Mesendoderm (in vitro differentiated cells): ENCODE results near the gene QSOX2.

Experiments
- DNase-seq: peaks from one replicate; pipeline ENCODE4 v3.0.0; 2013
- H2AK5ac ChIP-seq: 2 replicates; pipeline ENCODE4 v1.6.1; 2013; ENCODE audit warnings: low read length, inconsistent platforms
- H2BK120ac ChIP-seq: 2 replicates; pipeline ENCODE4 v1.6.1; 2013; ENCODE audit warnings: low read depth, mild to moderate bottlenecking, low read length, moderate library complexity, mixed read lengths
- H2BK15ac ChIP-seq: replicated peaks from 2 replicates; pipeline ENCODE4 v1.6.1; 2013; ENCODE audit warnings: low read depth, mild to moderate bottlenecking, moderate library complexity
- H2BK5ac ChIP-seq: 2 replicates; pipeline ENCODE4 v1.6.1; 2013; ENCODE audit warnings: low read length, inconsistent platforms
- H3K18ac ChIP-seq: 2 replicates; pipeline ENCODE4 v1.6.1; 2013; ENCODE audit warnings: mild to moderate bottlenecking, low read length, mixed read lengths
- H3K23ac ChIP-seq: one replicate; pipeline ENCODE4 v1.6.1; 2013; ENCODE audit warnings: low read length
- H3K27ac ChIP-seq: 2 replicates; pipeline ENCODE4 v1.5.1; 2013; ENCODE audit warnings: low read depth, mild to moderate bottlenecking, inconsistent platforms, low read length, moderate library complexity
- H3K27me3 ChIP-seq: 2 replicates; pipeline ENCODE4 v1.6.1; 2013; ENCODE audit warnings: low read length, control low read depth, mild to moderate bottlenecking, inconsistent platforms; ENCODE audit not compliant: insufficient read depth, poor library complexity
- H3K36me3 ChIP-seq: 2 replicates; pipeline ENCODE4 v1.6.1; 2013; ENCODE audit warnings: low read length, inconsistent platforms; ENCODE audit not compliant: control insufficient read depth, insufficient read depth
- H3K4ac ChIP-seq: one replicate; pipeline ENCODE4 v1.6.1; 2013; ENCODE audit warnings: low read depth, mild to moderate bottlenecking, low read length, moderate library complexity
- H3K4me1 ChIP-seq: 2 replicates; pipeline ENCODE4 v1.6.1; 2013; ENCODE audit warnings: low read depth, low read length, inconsistent platforms; ENCODE audit not compliant: control insufficient read depth
- H3K4me2 ChIP-seq: 2 replicates; pipeline ENCODE4 v1.6.1; 2013; ENCODE audit warnings: low read length
- H3K4me3 ChIP-seq: 2 replicates; pipeline ENCODE4 v1.5.1; 2013; ENCODE audit warnings: mild to moderate bottlenecking, low read length
- H3K56ac ChIP-seq: one replicate; pipeline ENCODE4 v1.6.1; 2013; ENCODE audit warnings: low read length
- H3K79me1 ChIP-seq: 2 replicates; pipeline ENCODE4 v1.6.1; 2013; ENCODE audit warnings: low read length, inconsistent platforms
- H3K79me2 ChIP-seq: 2 replicates; pipeline ENCODE4 v1.6.1; 2013; ENCODE audit warnings: mild to moderate bottlenecking, low read length; ENCODE audit not compliant: control insufficient read depth, insufficient read depth
- H3K9ac ChIP-seq: 2 replicates; pipeline ENCODE4 v1.6.1; 2013; ENCODE audit warnings: low read length, inconsistent platforms
- H4K5ac ChIP-seq: one replicate; pipeline ENCODE4 v1.6.1; 2013; ENCODE audit warnings: low read length
- H4K8ac ChIP-seq: one replicate; pipeline ENCODE4 v1.6.1; 2013; ENCODE audit warnings: low read depth, mild to moderate bottlenecking, control low read depth, low read length, moderate library complexity
- WGBS: extraction: QIAGEN DNeasy Blood & Tissue Kit; methylation state at CpG from one replicate; pipeline ENCODE4 v1.1.7; 2013; ENCODE audit warnings: low lambda C conversion rate, missing lambda C conversion rate; ENCODE audit not compliant: insufficient coverage; ENCODE audit errors: extremely low coverage; 5-methylcytosine and 5-hydroxymethylcytosine counted together

The QSOX2 gene

GRCh38 chr9:136193127-136193890 lies 52.3 kb downstream of the QSOX2 start:
- peak overlapping the region; percentile 29 for H3K4me2 ChIP-seq
- no peaks in the 10 kb centered on the region for H3K4me1 ChIP-seq
- H3K79me2 ChIP-seq: no peaks in the 10 kb centered on the region
- H4K5ac ChIP-seq: no peak overlapping the region
- H2BK120ac ChIP-seq: no peak overlapping the region
- DNase-seq: no peak
- H3K27ac ChIP-seq: no peak overlapping the region
- no CpG with 5 or more reads among the region's 96 CpGs for WGBS
- H2BK5ac ChIP-seq: no peak overlapping the region
- no peak overlapping the region for H3K4me3 ChIP-seq
- H3K27me3 ChIP-seq: peaks cover 57% of the 10 kb centered on the region
- no peak overlapping the region for H3K9ac ChIP-seq
- H3K4ac ChIP-seq: no peak overlapping the region
- H4K8ac ChIP-seq: no peak overlapping the region
- H3K23ac ChIP-seq: no peak overlapping the region
- H3K18ac ChIP-seq: no peak overlapping the region
- H3K56ac ChIP-seq: no peak overlapping the region
- H3K36me3 ChIP-seq: no peaks in the 10 kb centered on the region
- no peak overlapping the region for H2BK15ac ChIP-seq
- no peak overlapping the region for H2AK5ac ChIP-seq
- H3K79me1 ChIP-seq: no peaks in the 10 kb centered on the region

DNA sequence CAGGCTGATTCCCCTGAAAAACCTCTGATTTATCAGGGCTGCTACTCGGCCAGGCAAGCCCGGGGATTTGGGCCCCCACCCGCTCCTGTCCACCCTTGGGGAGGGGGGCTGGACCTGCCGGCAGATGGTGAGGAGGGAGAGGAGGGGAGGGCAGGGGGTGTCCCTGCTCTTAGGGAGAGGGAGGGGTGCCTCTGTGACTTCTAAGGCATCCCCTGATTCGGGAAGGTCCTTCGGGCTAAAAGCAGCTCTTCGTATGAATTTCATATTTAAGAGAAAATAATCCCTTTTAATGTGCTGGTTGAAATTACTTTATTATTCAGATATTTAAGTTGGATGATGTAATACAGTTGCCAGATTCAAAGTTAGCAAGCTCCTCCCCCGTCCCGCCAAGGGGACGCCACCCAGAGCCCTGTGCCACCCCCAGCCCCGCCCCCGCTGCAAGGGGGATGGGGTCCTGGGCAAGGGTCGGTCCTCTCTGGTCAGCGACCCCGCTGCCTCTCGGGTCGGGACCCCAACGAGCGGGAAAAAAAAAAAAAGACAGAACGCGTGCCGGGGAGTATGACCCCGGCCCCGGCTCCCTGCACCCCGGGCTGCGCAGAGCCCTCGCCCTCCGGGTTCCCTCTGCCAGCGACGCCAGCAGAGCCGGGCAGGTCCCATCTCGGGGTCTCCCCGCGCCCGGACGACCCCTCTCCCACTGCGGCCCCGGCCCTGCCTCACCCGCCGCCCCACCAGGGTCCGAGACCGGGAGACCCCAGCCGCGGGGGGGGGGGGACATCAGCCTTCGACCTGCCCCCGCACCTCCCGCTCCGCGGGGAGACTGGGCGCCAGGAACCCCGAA lies 53.1 kb downstream of the QSOX2 start:
- no peak overlapping the region for H3K23ac ChIP-seq
- H3K79me1 ChIP-seq: no peaks in the 10 kb centered on the region
- no peak overlapping the region for H3K4me3 ChIP-seq
- no peak overlapping the region for H4K5ac ChIP-seq
- H3K56ac ChIP-seq: peak overlapping the region; percentile 34
- no peak overlapping the region for H2AK5ac ChIP-seq
- peaks cover 49% of the 10 kb centered on the region for H3K27me3 ChIP-seq
- no peaks in the 10 kb centered on the region for H3K4me1 ChIP-seq
- H3K18ac ChIP-seq: peak overlapping the region; percentile 22
- H3K27ac ChIP-seq: no peak overlapping the region
- no peak overlapping the region for H2BK120ac ChIP-seq
- no peak overlapping the region for H2BK5ac ChIP-seq
- no peaks in the 10 kb centered on the region for H3K36me3 ChIP-seq
- no peaks in the 10 kb centered on the region for H3K79me2 ChIP-seq
- no peak overlapping the region for H3K4ac ChIP-seq
- no peak for DNase-seq
- H3K9ac ChIP-seq: no peak overlapping the region
- no peak overlapping the region for H3K4me2 ChIP-seq
- no CpG with 5 or more reads among the region's 51 CpGs for WGBS
- no peak overlapping the region for H2BK15ac ChIP-seq
- H4K8ac ChIP-seq: no peak overlapping the region

DNA sequence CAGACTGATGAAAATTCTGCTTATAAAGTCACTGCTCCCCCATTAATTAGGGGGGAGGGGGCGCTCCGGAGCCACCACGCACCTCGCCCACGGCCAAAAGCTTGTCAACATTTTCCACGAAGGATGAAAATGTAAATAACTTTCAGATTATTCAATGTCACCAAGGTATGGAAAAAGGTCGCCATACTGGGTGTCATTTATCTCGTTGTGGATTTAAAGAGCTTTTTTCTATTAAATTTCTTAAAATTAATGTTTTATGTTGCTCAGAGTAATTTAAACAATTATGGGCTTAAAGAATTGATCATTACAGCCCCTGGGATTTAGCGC lies 53.7 kb downstream of the QSOX2 start:
- Histone ChIP-seq H3K4me2 (no peak overlapping the region), H3K23ac (no peak overlapping the region), H3K36me3 (no peaks in the 10 kb centered on the region), H3K4me1 (no peaks in the 10 kb centered on the region), H3K27me3 (peaks cover 44% of the 10 kb centered on the region), H3K9ac (no peak overlapping the region), H2BK5ac (no peak overlapping the region), H3K18ac (peak overlapping the region; percentile 22), H3K4ac (no peak overlapping the region), H3K4me3 (no peak overlapping the region), H4K8ac (no peak overlapping the region), H3K56ac (no peak overlapping the region), H3K79me1 (no peaks in the 10 kb centered on the region), H2AK5ac (no peak overlapping the region), H3K79me2 (no peaks in the 10 kb centered on the region), H2BK15ac (no peak overlapping the region), H3K27ac (no peak overlapping the region), H2BK120ac (no peak overlapping the region), H4K5ac (no peak overlapping the region)
- no peak for DNase-seq
- no CpG with 5 or more reads among the region's 9 CpGs for WGBS

DNA sequence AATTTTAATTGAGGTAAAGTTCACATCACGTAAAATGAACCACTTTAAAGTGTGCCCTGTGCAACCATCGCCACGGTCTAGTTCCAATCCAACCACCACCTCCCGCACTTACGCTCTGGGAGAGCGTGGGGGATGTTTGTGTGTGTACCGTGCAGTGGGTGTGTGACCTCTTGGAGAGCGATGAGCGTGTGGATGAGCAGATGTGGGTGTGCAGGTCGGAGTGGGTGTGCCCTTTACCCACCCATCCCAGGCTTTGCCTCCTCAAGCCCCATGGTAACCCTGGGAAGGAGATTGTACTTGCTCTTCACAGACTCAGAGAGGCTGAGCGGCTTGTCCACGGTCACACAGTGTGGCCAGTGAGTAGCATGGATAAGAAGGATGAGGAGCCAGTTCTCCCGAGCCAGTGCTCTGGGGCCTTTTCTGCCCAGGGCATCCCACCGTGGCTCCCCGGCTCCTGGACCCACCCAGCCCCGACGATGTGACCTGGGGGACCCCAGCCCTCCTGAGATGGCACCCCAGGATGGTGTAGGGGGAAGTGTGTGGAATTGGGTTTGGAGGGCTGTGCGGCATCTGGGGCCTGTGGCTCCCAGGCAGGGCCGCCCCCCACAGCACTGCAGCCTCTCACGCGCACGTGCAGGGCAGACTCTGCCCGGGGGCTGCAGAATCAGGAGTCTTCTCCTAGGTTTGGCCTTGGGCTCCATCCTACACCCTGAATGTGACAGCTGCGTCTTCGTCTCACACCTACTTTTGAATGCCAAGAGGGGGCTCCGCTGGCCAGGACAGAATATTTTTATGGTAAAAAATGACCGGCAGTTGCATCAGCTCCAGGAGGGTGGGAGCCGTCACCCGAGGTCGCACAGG lies 54.3 kb downstream of the QSOX2 start:
- Histone ChIP-seq H3K79me1 (no peaks in the 10 kb centered on the region), H3K36me3 (no peaks in the 10 kb centered on the region), H2AK5ac (no peak overlapping the region), H3K56ac (no peak overlapping the region), H3K27ac (no peak overlapping the region), H3K4me1 (no peaks in the 10 kb centered on the region), H3K79me2 (no peaks in the 10 kb centered on the region), H4K8ac (no peak overlapping the region), H4K5ac (no peak overlapping the region), H3K23ac (no peak overlapping the region), H3K4ac (no peak overlapping the region), H2BK120ac (no peak overlapping the region), H3K18ac (no peak overlapping the region), H3K4me2 (no peak overlapping the region), H3K9ac (no peak overlapping the region), H2BK5ac (no peak overlapping the region), H2BK15ac (no peak overlapping the region), H3K4me3 (no peak overlapping the region), H3K27me3 (peaks cover 38% of the 10 kb centered on the region)
- WGBS: no CpG with 5 or more reads among the region's 30 CpGs
- DNase-seq: no peak

DNA sequence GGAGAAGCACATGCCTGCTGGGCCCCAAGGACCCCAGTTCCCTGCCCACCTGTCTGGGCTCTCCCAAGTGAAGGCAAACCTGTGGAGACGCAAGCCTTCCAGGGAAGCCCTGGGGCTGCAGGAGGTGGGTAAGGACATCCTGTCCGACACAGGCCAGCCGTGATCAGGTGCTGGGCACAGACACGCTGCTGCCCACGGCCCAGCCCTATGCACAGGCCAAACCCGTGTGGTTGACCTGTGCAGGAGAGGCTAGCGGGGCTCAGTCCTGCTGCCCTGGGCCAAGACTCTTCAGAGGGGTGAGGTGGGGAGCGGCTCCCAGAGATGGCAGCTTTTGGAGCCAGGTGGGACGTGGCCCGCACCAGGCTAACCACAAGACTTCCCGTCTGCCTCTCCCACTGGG lies 55.0 kb downstream of the QSOX2 start:
- Histone ChIP-seq H3K79me2 (no peaks in the 10 kb centered on the region), H2BK5ac (no peak overlapping the region), H3K18ac (no peak overlapping the region), H2AK5ac (no peak overlapping the region), H3K79me1 (no peaks in the 10 kb centered on the region), H4K5ac (no peak overlapping the region), H3K23ac (no peak overlapping the region), H3K4me2 (no peak overlapping the region), H3K4me3 (no peak overlapping the region), H2BK120ac (no peak overlapping the region), H4K8ac (no peak overlapping the region), H3K4me1 (no peaks in the 10 kb centered on the region), H3K36me3 (no peaks in the 10 kb centered on the region), H3K4ac (no peak overlapping the region), H3K27me3 (peaks cover 31% of the 10 kb centered on the region), H3K56ac (no peak overlapping the region), H3K27ac (no peak overlapping the region), H2BK15ac (no peak overlapping the region), H3K9ac (no peak overlapping the region)
- no CpG with 5 or more reads among the region's 11 CpGs for WGBS
- DNase-seq: no peak
